SH-SY5Y (cell line): ENCODE results near the gene SLC30A3.

Experiments used
- GATA2 ChIP-seq: IDR thresholded peaks from 2 replicates; pipeline ENCODE4 v1.6.1; 2011; ENCODE audit warnings: mild to moderate bottlenecking, low read depth, low read length
- GATA3 ChIP-seq: IDR thresholded peaks from 2 replicates; pipeline ENCODE4 v1.6.1; 2011; ENCODE audit warnings: low read depth, mild to moderate bottlenecking, low read length, moderate library complexity

- TF ChIP-seq GATA2 (no peak), GATA3 (no peak)
Measured at GRCh38 chr2:27204566-27204965, 58.3 kb downstream of the SLC30A3 start.
